Measurements from ENCODE around the gene IGSF21. TPM values are rescaled to one million over a fixed set of nuclear protein-coding genes. Genes with fewer than 3 reads are reported as not detected.

The IGSF21 gene
- total and polyA plus RNA-seq, 2 experiments from 2014 or later, result not detected

DNA sequence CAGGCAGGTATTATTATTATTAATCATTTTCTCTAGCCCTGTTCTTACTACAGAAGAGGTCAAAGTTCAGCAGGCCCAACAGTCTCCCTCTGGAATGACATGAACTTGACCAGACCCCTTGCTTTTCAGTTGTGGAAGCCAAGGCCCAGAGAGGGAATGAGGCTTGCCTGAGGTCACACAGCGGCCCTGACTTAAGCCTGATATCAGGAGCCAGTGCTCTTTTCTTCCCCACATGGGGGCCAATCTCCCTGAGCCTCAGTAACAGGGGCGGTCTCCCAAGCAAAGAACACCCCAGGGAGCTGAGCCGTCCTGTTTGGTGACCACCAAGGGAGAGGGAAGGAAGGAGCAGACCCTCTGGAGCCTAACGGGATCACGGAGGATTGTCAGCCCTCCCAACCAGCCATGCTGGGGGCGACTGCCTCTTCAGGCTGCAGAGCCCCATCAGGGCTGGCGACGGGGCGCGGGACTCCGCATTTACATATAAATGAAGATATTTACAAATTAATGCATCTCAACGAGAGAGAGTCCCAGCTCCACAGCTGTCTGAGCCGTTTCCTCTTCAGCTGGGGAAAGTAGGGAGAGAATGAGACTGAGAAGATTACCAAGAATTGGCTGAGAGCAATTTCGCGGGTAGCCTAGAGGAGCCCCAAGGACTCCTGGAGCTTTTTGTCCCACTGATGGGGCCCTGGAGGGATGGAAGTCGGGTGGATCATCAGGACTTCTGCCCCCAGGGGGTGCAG, 187.0 kb downstream of the IGSF21 start:
- TF ChIP-seq EZH2 (IDR thresholded peaks at IDR 0.05; ENCODE audit: borderline replicate concordance), result no peak
- TF ChIP-seq EZH2phosphoT487 (IDR thresholded peaks at IDR 0.05; ENCODE audit: low read depth, severe bottlenecking, unreplicated experiment), result no peak
- TF ChIP-seq, protein P1, sequence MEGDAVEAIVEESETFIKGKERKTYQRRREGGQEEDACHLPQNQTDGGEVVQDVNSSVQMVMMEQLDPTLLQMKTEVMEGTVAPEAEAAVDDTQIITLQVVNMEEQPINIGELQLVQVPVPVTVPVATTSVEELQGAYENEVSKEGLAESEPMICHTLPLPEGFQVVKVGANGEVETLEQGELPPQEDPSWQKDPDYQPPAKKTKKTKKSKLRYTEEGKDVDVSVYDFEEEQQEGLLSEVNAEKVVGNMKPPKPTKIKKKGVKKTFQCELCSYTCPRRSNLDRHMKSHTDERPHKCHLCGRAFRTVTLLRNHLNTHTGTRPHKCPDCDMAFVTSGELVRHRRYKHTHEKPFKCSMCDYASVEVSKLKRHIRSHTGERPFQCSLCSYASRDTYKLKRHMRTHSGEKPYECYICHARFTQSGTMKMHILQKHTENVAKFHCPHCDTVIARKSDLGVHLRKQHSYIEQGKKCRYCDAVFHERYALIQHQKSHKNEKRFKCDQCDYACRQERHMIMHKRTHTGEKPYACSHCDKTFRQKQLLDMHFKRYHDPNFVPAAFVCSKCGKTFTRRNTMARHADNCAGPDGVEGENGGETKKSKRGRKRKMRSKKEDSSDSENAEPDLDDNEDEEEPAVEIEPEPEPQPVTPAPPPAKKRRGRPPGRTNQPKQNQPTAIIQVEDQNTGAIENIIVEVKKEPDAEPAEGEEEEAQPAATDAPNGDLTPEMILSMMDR (IDR thresholded peaks at IDR 0.05; ENCODE audit: poor library complexity), result no peak
- Histone ChIP-seq H3K27me3 (peaks cover 46% of the 10 kb centered on the region), H3K4me2 (no peak overlapping the region), H3K9me3 (ENCODE audit: low read depth) (no peaks in the 10 kb centered on the region), H3K36me3 (replicated peaks; ENCODE audit: insufficient read depth, low read depth) (no peaks in the 10 kb centered on the region), H3K4me1 (ENCODE audit: insufficient read depth) (no peaks in the 10 kb centered on the region), H2AFZ (no peak overlapping the region), H3K4me3 (no peak overlapping the region), H3K9me2 (replicated peaks; ENCODE audit: insufficient read depth) (no peaks in the 10 kb centered on the region), H3K27ac (no peak overlapping the region), H3K79me2 (no peaks in the 10 kb centered on the region), H4K20me1 (ENCODE audit: insufficient read depth, poor library complexity, severe bottlenecking) (no peaks in the 10 kb centered on the region)
- no peak for DNase-seq (ENCODE audit: low spot score)
- 31% methylated on average over 16 of the region's 16 CpGs for WGBS (ENCODE audit: low lambda C conversion rate, missing lambda C conversion rate)

DNA sequence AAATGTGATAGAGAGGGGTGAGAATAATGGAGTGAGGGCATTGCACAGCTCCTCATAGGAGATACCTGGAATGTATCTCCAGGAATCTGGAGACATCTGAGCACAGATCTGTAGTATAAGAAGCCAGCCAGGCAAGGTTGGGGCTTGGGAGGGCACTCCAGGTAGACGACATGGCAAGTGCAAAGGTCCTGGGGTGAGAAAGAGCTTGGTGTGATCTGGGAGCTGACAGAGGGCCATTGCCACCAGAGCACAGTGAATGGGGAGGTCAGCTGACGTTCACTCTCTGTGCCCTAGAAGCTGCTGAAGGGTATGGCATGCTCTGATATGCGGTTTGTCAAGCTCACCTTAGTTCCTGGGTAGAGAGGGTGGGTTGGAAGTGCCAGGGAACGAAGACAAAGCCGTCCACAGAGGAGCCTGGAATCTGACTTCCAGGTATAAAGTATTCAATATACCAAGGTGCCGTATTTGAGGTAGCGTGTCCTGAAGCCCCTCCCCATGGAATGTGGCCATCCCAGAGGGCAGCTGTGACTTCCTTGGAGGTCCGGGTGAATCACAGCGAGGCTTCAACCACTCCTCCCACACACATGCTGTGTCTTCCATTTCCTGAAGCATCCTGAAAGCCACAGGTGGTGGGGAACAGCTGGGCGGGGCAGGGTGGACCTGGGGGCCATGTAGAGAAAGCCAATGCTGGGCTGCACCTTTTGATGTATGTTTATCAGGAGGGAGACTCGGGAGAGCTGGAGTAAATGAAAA, 190.5 kb downstream of the IGSF21 start:
- Histone ChIP-seq H3K4me2 (no peak overlapping the region), H3K36me3 (replicated peaks; ENCODE audit: insufficient read depth, low read depth) (no peaks in the 10 kb centered on the region), H3K27ac (no peak overlapping the region), H3K27me3 (peaks cover 46% of the 10 kb centered on the region), H4K20me1 (ENCODE audit: insufficient read depth, poor library complexity, severe bottlenecking) (no peaks in the 10 kb centered on the region), H3K9me3 (ENCODE audit: low read depth) (no peaks in the 10 kb centered on the region), H2AFZ (no peak overlapping the region), H3K4me1 (ENCODE audit: insufficient read depth) (no peaks in the 10 kb centered on the region), H3K9me2 (replicated peaks; ENCODE audit: insufficient read depth) (no peaks in the 10 kb centered on the region), H3K4me3 (no peak overlapping the region), H3K79me2 (no peaks in the 10 kb centered on the region)
- DNase-seq (ENCODE audit: low spot score), result no peak
- WGBS (ENCODE audit: low lambda C conversion rate, missing lambda C conversion rate), result 48% methylated on average over 11 of the region's 11 CpGs
- TF ChIP-seq, protein P1 (IDR thresholded peaks at IDR 0.05; ENCODE audit: poor library complexity), result no peak
- TF ChIP-seq EZH2 (IDR thresholded peaks at IDR 0.05; ENCODE audit: borderline replicate concordance), result no peak
- TF ChIP-seq EZH2phosphoT487 (IDR thresholded peaks at IDR 0.05; ENCODE audit: low read depth, severe bottlenecking, unreplicated experiment), result no peak

DNA sequence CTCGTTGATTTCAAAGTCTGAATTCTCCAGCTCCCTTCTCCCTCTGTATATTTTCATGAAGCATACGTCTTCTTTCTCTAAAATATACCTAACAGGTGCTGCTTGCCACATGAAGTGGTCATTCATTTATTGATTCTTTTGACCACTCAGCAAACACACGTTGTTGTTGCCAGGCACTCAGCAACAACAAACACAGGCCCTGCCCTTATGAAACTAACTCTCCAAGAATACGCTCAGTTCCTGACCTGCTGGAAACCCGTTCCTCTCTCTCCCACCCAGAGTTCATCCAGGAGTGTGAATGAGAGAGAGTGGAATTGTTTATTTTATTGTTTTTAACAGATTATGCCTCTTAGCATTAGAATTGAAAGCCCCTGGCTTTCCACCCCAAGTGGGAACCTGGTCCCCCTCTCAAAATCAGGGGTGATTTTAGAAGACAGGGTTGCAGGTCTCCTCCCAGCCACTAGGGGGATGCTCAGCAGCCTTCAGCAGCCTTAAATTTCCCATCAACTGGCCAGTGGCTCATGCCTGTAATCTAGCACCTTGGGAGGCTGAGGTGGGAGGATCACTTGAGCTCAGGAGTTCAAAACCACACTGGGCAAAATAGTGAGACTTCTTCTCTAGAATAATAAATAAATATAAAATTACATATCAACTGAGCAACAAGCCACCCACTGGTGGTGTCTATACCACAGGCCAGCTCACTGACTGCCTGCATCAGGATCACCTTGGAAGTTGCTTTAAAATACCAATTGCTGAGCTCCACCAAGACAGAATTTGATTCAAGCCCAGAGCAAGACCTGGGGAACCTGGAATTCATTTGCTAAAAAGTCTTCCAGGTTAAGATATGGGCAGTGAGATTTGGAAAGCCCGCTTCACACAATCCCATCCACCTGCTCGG, 192.1 kb downstream of the IGSF21 start:
- no peaks in the 10 kb centered on the region for H3K9me2 ChIP-seq (replicated peaks; ENCODE audit: insufficient read depth)
- no peaks in the 10 kb centered on the region for H3K36me3 ChIP-seq (replicated peaks; ENCODE audit: insufficient read depth, low read depth)
- no peaks in the 10 kb centered on the region for H4K20me1 ChIP-seq (ENCODE audit: insufficient read depth, poor library complexity, severe bottlenecking)
- TF ChIP-seq, protein P1 (IDR thresholded peaks at IDR 0.05; ENCODE audit: poor library complexity), result peak; percentile 62
- TF ChIP-seq EZH2 (IDR thresholded peaks at IDR 0.05; ENCODE audit: borderline replicate concordance), result no peak
- no peak overlapping the region for H3K27ac ChIP-seq
- WGBS (ENCODE audit: low lambda C conversion rate, missing lambda C conversion rate), result 76% methylated on average over 7 of the region's 7 CpGs
- no peaks in the 10 kb centered on the region for H3K79me2 ChIP-seq
- H3K4me2 ChIP-seq, result no peak overlapping the region
- H3K4me1 ChIP-seq (ENCODE audit: insufficient read depth), result no peaks in the 10 kb centered on the region
- no peak overlapping the region for H2AFZ ChIP-seq
- no peak overlapping the region for H3K4me3 ChIP-seq
- peaks cover 35% of the 10 kb centered on the region for H3K27me3 ChIP-seq
- peak; percentile 40 for DNase-seq (ENCODE audit: low spot score)
- H3K9me3 ChIP-seq (ENCODE audit: low read depth), result no peaks in the 10 kb centered on the region
